ENCODE measurements around the gene MFF.

MFF gene

GRCh38 chr2:227349989-227350612 lies 25.1 kb downstream of the MFF start:
- TF ChIP-seq CTCF (IDR thresholded peaks at IDR 0.05), result no peak

- TF ChIP-seq CTCF (IDR thresholded peaks at IDR 0.05), result no peak
Measured at GRCh38 chr2:227351639-227352038, 26.6 kb downstream of the MFF start.

- no peak for TF ChIP-seq CTCF (IDR thresholded peaks at IDR 0.05)
Measured at GRCh38 chr2:227360351-227360750, 35.3 kb downstream of the MFF start.

- peak; percentile 37; the same call in 1 of the 2 replicates for TF ChIP-seq CTCF (IDR thresholded peaks at IDR 0.05)
Measured at GRCh38 chr2:227363756-227364155, 38.7 kb downstream of the MFF start.

GRCh38 chr2:227365833-227366232 lies 40.8 kb downstream of the MFF start:
- no peak for TF ChIP-seq CTCF (IDR thresholded peaks at IDR 0.05)

- TF ChIP-seq CTCF (IDR thresholded peaks at IDR 0.05), result no peak
Measured at GRCh38 chr2:227366769-227367426, 41.8 kb downstream of the MFF start.

- TF ChIP-seq CTCF (IDR thresholded peaks at IDR 0.05), result no peak
Measured at GRCh38 chr2:227367427-227367795, 42.4 kb downstream of the MFF start.
